K562 (cell line): ENCODE measurements around the gene RTL5. TPM values are rescaled to one million over a fixed set of nuclear protein-coding genes. Genes with fewer than 3 reads are reported as not detected.

Source experiments
- ATAC-seq: fragments of 200-7000 bp; cut with Tn5 transposase; 3 replicates; pipeline ENCODE4 v1.9.1; 2020; ENCODE audit warnings: moderate library complexity
- BruUV-seq: library from RNA; stranded (reverse); fragments of 400-500 nt; replicated peaks from 2 replicates; lab custom pipeline; 2021; lab: Mats Ljungman, UMichigan
- CTCF ChIA-PET: fragments of 300-600 bp; formaldehyde crosslinking; extraction: SDS; loops from one replicate; lab custom pipeline; 2021; ENCODE audit warnings: low intra/inter-chr PET ratio; lab: Yijun Ruan, JAX
- POLR2A ChIA-PET: fragments of 300-600, 350-650 bp; sonication (Branson Sonifier 250); formaldehyde crosslinking; extraction: SDS; loops from one replicate; lab custom pipeline; 2021; ENCODE audit warnings: antibody characterized with exemption, inconsistent platforms; lab: Yijun Ruan, JAX
- DNase-seq, 4 experiments: peaks; one replicate each; pipeline versions ENCODE4 v3.0.0 to v3.0.0-alpha.2; 2011 to 2018; ENCODE audit warnings: low spot score in 3 of 4, mixed read lengths in 3 of 4; ENCODE audit errors: extremely low read depth in 1 of 4
- FAIRE-seq: peaks from 2 replicates; lab custom pipeline; 2011; peaks lifted over from hg19 to GRCh38; lab: Jason Lieb, UNC
- H2AFZ ChIP-seq: 2 replicates; pipeline ENCODE4 v1.6.0; 2011; ENCODE audit warnings: low read depth, low read length, control low read depth, inconsistent platforms
- H3K27ac ChIP-seq: fragments of 200-600 bp; 3 replicates; pipeline ENCODE4 v1.8.0; 2011; ENCODE audit warnings: low read depth, mild to moderate bottlenecking, control low read depth, inconsistent platforms, low read length, moderate library complexity, mixed read lengths; ENCODE audit errors: extremely low read depth
- H3K27me3 ChIP-seq, 2 experiments: fragments of 300-600 bp in 1 of 2; 2 replicates in 1 of 2; 3 replicates in 1 of 2; pipeline versions ENCODE4 v1.6.0 to v1.8.0; 2011; ENCODE audit warnings: inconsistent platforms in 2 of 2, low read length in 2 of 2, mild to moderate bottlenecking in 1 of 2, mixed read lengths in 1 of 2, moderate library complexity in 1 of 2; ENCODE audit not compliant: control insufficient read depth in 2 of 2, insufficient read depth in 2 of 2
- H3K36me3 ChIP-seq: fragments of 300-600 bp; 3 replicates; pipeline ENCODE4 v1.8.0; 2011; ENCODE audit warnings: mild to moderate bottlenecking, low read length, inconsistent platforms; ENCODE audit not compliant: control insufficient read depth, insufficient read depth
- H3K4me1 ChIP-seq, 2 experiments: fragments of 200-600 bp in 1 of 2; replicated peaks in 1 of 2; 2 replicates in 1 of 2; 3 replicates in 1 of 2; pipeline versions ENCODE4 v1.5.1 to v1.8.0; 2011; ENCODE audit warnings: inconsistent platforms in 2 of 2, low read length in 2 of 2, mild to moderate bottlenecking in 1 of 2, mixed read lengths in 1 of 2, moderate library complexity in 1 of 2; ENCODE audit not compliant: control insufficient read depth in 2 of 2, insufficient read depth in 2 of 2
- H3K4me2 ChIP-seq: 2 replicates; pipeline ENCODE4 v1.6.1; 2011; ENCODE audit warnings: low read length, control low read depth, inconsistent platforms, mixed read lengths; ENCODE audit not compliant: insufficient read depth
- H3K4me3 ChIP-seq: fragments of 200-600 bp; sonication (generic), shearing (Covaris generic); 2 replicates; pipeline ENCODE4 v1.5.1; 2016; ENCODE audit warnings: control low read depth, inconsistent platforms
- H3K79me2 ChIP-seq: fragments of 200-600 bp; 3 replicates; pipeline ENCODE4 v1.8.0; 2011; ENCODE audit warnings: low read length, inconsistent platforms; ENCODE audit not compliant: control insufficient read depth, insufficient read depth
- H3K9ac ChIP-seq, 2 experiments: 2 replicates each; pipeline versions ENCODE4 v1.6.0 to v1.6.1; 2011; ENCODE audit warnings: low read depth in 2 of 2, low read length in 2 of 2, control low read depth in 1 of 2, inconsistent platforms in 1 of 2, mild to moderate bottlenecking in 1 of 2, mixed read lengths in 1 of 2; ENCODE audit not compliant: insufficient read depth in 1 of 2
- H3K9me1 ChIP-seq: one replicate; pipeline ENCODE4 v1.6.0; 2011; ENCODE audit warnings: inconsistent platforms, mild to moderate bottlenecking, low read length, moderate library complexity; ENCODE audit not compliant: control insufficient read depth, insufficient read depth
- H3K9me3 ChIP-seq: replicated peaks from 2 replicates; pipeline ENCODE4 v1.5.1; 2011; ENCODE audit warnings: low read depth, low read length, inconsistent platforms; ENCODE audit not compliant: control insufficient read depth, insufficient read depth
- H4K20me1 ChIP-seq: replicated peaks from 2 replicates; pipeline ENCODE4 v1.6.1; 2011; ENCODE audit warnings: low read length, inconsistent platforms, mixed read lengths; ENCODE audit not compliant: control insufficient read depth, insufficient read depth
- BRF1 ChIP-seq: IDR thresholded peaks from 3 replicates; pipeline ENCODE4 v1.6.1; 2011; ENCODE audit warnings: borderline replicate concordance, mild to moderate bottlenecking; ENCODE audit not compliant: insufficient read length; ENCODE audit errors: extremely low read depth
- MYNN ChIP-seq, 2 experiments: sonication (generic); formaldehyde crosslinking in 1 of 2; IDR thresholded peaks; 2 replicates each; pipeline versions ENCODE4 v1.5.0 to v1.6.1; 2016 to 2020; ENCODE audit warnings: antibody characterized with exemption in 1 of 2, missing genetic modification reagents in 1 of 2
- PRMT5 ChIP-seq: sonication (generic); formaldehyde crosslinking; IDR thresholded peaks from 2 replicates; pipeline ENCODE4 v1.5.0; 2020; ENCODE audit warnings: missing genetic modification reagents
- TCF7L2 ChIP-seq: fragments of 150-350 bp; IDR thresholded peaks from 2 replicates; pipeline ENCODE4 v1.6.1; 2016; ENCODE audit warnings: low read depth, mild to moderate bottlenecking, low read length, moderate library complexity
- ZNF146 ChIP-seq: IDR thresholded peaks from one replicate; pipeline ENCODE4 v1.6.1; 2018; ENCODE audit warnings: missing compliant biosample characterization; ENCODE audit not compliant: unreplicated experiment
- WGBS: fragments of 100-300 bp; shearing (Covaris generic); methylation state at CpG from one replicate; pipeline ENCODE4 v1.1.6; 2016; ENCODE audit warnings: low coverage, mixed read lengths; ENCODE audit not compliant: insufficient coverage; ENCODE audit errors: missing lambda C conversion rate; 5-methylcytosine and 5-hydroxymethylcytosine counted together
- in situ Hi-C: fragments of 300-500 bp; cut with MboI; formaldehyde crosslinking; loops from 4 replicates; pipeline ENCODE4 v1.15.0; 2018; ENCODE audit warnings: inconsistent platforms, mixed read lengths
- intact Hi-C: fragments of 100-400 bp; cut with micrococcal nuclease; formaldehyde crosslinking; loops from 2 replicates; pipeline ENCODE4 v1.14.2; 2022
- polyA plus RNA-seq, 8 experiments: library from polyadenylated mRNA; depleted of rRNA in 4 of 8; stranded (reverse) in 5 of 8; unstranded in 3 of 8; fragments of >200 nt; fragmentation: Nextera tagmentation in 2 of 8; fragmentation: Illumina TruSeq in 1 of 8; extraction: Ambion mirVana in 2 of 8; extraction: Trizol in 1 of 8; gene quantifications; 2 replicates each; pipeline versions ENCODE4 v1.2.1 to v1.2.3, GENCODE V29; 2011 to 2014; ENCODE audit warnings: inconsistent platforms in 1 of 8, missing spikeins in 1 of 8
- total RNA-seq, 7 experiments: library from RNA; depleted of rRNA in 6 of 7; stranded (reverse); fragments of >200 nt in 6 of 7; fragmentation: Illumina TruSeq in 2 of 7; extraction: Trizol in 2 of 7; gene quantifications; 2 replicates each; pipeline versions ENCODE4 v1.2.1 to v1.2.3, GENCODE V29; 2011 to 2021; ENCODE audit warnings: low replicate concordance in 1 of 7
- TF ChIP-seq, protein P1 (sequence below): sonication (generic); formaldehyde crosslinking; IDR thresholded peaks from 2 replicates; pipeline ENCODE4 v1.8.0; 2022; ENCODE audit warnings: mild to moderate bottlenecking, missing genetic modification reagents
- TF ChIP-seq, protein P2 (sequence below): fragments of 450-650 bp; formaldehyde crosslinking; IDR thresholded peaks from 2 replicates; pipeline ENCODE4 v1.4.0; 2022; ENCODE audit warnings: missing genetic modification characterization

Gene RTL5
- total and polyA plus RNA-seq, 9 of the 15 experiments (the other 6 are each of a cell fraction or from before 2014, with no cell fraction given) = 0.03 TPM; not detected in 8

- Histone ChIP-seq H4K20me1 (0 out of 2 replicates have a peak, but pooled peaks cover 3% of the 10 kb centered on the region), H3K4me1 (no peaks in the 10 kb centered on the region), H3K9ac (no peak overlapping the region), H3K27me3 (peaks cover 0 to 44% of the 10 kb centered on the region in 2 experiments; a peak in 3 of 5 replicates), H3K4me3 (no peak overlapping the region), H3K9me1 (no peaks in the 10 kb centered on the region), H3K9me3 (no peaks in the 10 kb centered on the region), H3K27ac (no peak overlapping the region), H3K36me3 (no peaks in the 10 kb centered on the region), H2AFZ (no peak overlapping the region), H3K79me2 (no peaks in the 10 kb centered on the region), H3K4me2 (no peak overlapping the region)
- FAIRE-seq = no peak
- ATAC-seq = no peak
- TF ChIP-seq PRMT5 (CRISPR knock-in tag) (no peak), TCF7L2 (no peak), MYNN (IDR thresholded peaks at IDR 0.05) (no peak), MYNN (CRISPR knock-in tag; IDR thresholded peaks at IDR 0.05) (no peak), BRF1 (no peak), ZNF146 (CRISPR knock-in tag) (no peak)
- TF ChIP-seq, protein P1, sequence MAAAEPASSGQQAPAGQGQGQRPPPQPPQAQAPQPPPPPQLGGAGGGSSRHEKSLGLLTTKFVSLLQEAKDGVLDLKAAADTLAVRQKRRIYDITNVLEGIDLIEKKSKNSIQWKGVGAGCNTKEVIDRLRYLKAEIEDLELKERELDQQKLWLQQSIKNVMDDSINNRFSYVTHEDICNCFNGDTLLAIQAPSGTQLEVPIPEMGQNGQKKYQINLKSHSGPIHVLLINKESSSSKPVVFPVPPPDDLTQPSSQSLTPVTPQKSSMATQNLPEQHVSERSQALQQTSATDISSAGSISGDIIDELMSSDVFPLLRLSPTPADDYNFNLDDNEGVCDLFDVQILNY (CRISPR knock-in tag) = no peak
- TF ChIP-seq, protein P2, sequence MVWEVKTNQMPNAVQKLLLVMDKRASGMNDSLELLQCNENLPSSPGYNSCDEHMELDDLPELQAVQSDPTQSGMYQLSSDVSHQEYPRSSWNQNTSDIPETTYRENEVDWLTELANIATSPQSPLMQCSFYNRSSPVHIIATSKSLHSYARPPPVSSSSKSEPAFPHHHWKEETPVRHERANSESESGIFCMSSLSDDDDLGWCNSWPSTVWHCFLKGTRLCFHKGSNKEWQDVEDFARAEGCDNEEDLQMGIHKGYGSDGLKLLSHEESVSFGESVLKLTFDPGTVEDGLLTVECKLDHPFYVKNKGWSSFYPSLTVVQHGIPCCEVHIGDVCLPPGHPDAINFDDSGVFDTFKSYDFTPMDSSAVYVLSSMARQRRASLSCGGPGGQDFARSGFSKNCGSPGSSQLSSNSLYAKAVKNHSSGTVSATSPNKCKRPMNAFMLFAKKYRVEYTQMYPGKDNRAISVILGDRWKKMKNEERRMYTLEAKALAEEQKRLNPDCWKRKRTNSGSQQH (CRISPR knock-in tag) = no peak
- BruUV-seq = no TSS peak
- WGBS = 2% methylated on average over 7 of the region's 7 CpGs
- ChIA-PET CTCF (no interaction called here), POLR2A (no interaction called here)
- DNase-seq = no peak
- intact Hi-C loops = no loop called here
- in situ Hi-C loops = no loop called here
These were observed 51.6 kb downstream of the RTL5 start for GRCh38 chrX:72080150-72080549.
